GM19239 (cell line): ENCODE data around the gene CTIF.

Experiments
- DNase-seq: peaks from one replicate; pipeline ENCODE4 v3.0.0; 2011; ENCODE audit warnings: low spot score; ENCODE audit not compliant: insufficient read length
- FAIRE-seq: peaks from 2 replicates; lab custom pipeline; 2011; peaks lifted over from hg19 to GRCh38; lab: Jason Lieb, UNC

The CTIF gene

GRCh38 chr18:48893608-48894600, 355.1 kb downstream of the CTIF start:
- no peak for FAIRE-seq
- no peak for DNase-seq

GRCh38 chr18:48894799-48895346, 356.0 kb downstream of the CTIF start:
- no peak for DNase-seq
- no peak for FAIRE-seq

- FAIRE-seq (no peak), DNase-seq (no peak)
Measured at GRCh38 chr18:48896326-48896874, 357.6 kb downstream of the CTIF start.

- DNase-seq (peak; percentile 34), FAIRE-seq (peak; percentile 83)
Measured at GRCh38 chr18:48896875-48897511, 358.2 kb downstream of the CTIF start.

- FAIRE-seq (no peak), DNase-seq (no peak)
Measured at GRCh38 chr18:48897531-48897930, 358.7 kb downstream of the CTIF start.

- FAIRE-seq (no peak), DNase-seq (no peak)
Measured at GRCh38 chr18:48898521-48898920, 359.7 kb downstream of the CTIF start.

GRCh38 chr18:48899558-48900174, 360.8 kb downstream of the CTIF start:
- peak; percentile 68 for FAIRE-seq
- no peak for DNase-seq

- DNase-seq (no peak), FAIRE-seq (no peak)
Measured at GRCh38 chr18:48900469-48900868, 361.6 kb downstream of the CTIF start.

- no peak for FAIRE-seq
Measured at GRCh38 chr18:48901145-48902022, 362.6 kb downstream of the CTIF start.

GRCh38 chr18:48902023-48902855, 363.4 kb downstream of the CTIF start:
- no peak for FAIRE-seq
- DNase-seq, result no peak

More at GRCh38 chr18:48901145-48902022, 362.6 kb downstream of the CTIF start:
- DNase-seq, result no peak

GRCh38 chr18:48902856-48903601, 364.2 kb downstream of the CTIF start:
- no peak for FAIRE-seq
- no peak for DNase-seq

GRCh38 chr18:48904091-48904490, 365.3 kb downstream of the CTIF start:
- no peak for DNase-seq
- no peak for FAIRE-seq

GRCh38 chr18:48904847-48905394, 366.1 kb downstream of the CTIF start:
- FAIRE-seq, result no peak
- no peak for DNase-seq

- FAIRE-seq (no peak), DNase-seq (no peak)
Measured at GRCh38 chr18:48905513-48905912, 366.7 kb downstream of the CTIF start.

GRCh38 chr18:48908916-48909315, 370.1 kb downstream of the CTIF start:
- DNase-seq, result no peak
- FAIRE-seq, result no peak

GRCh38 chr18:48909721-48910120, 370.9 kb downstream of the CTIF start:
- DNase-seq (no peak), FAIRE-seq (no peak)

GRCh38 chr18:48910972-48911545, 372.2 kb downstream of the CTIF start:
- DNase-seq (no peak), FAIRE-seq (no peak)
